Activated T-helper 2 cell treated with anti-CD3 and anti-CD28 coated beads, Interferon-gamma antibody, Interleukin-2, Interleukin-4, amounts not matched to agents 10 μg/mL and 5 μg/mL and 100 μg/mL, durations not matched to agents 14 hours and 24 hours and 36 hours (primary cell): ENCODE data around the gene DOCK1. TPM values are rescaled to one million over a fixed set of nuclear protein-coding genes. Genes with fewer than 3 reads are reported as not detected.

ENCODE experiments used
- DNase-seq: peaks from one replicate; pipeline ENCODE4 v3.0.0; 2021; ENCODE audit warnings: low spot score
- H3K27ac Mint-ChIP-seq: one replicate; pipeline ENCODE4 v1.8.0; 2021; ENCODE audit warnings: mixed read lengths
- H3K27me3 Mint-ChIP-seq: one replicate; pipeline ENCODE4 v1.8.0; 2021; ENCODE audit warnings: low read depth, mixed read lengths
- H3K36me3 Mint-ChIP-seq: one replicate; pipeline ENCODE4 v1.8.0; 2021; ENCODE audit warnings: low read depth, mixed read lengths
- H3K4me1 Mint-ChIP-seq: one replicate; pipeline ENCODE4 v1.8.0; 2021; ENCODE audit warnings: low read depth, mixed read lengths
- H3K4me3 Mint-ChIP-seq: one replicate; pipeline ENCODE4 v1.8.0; 2021; ENCODE audit warnings: low read depth, mild to moderate bottlenecking, moderate library complexity, mixed read lengths
- H3K9me3 Mint-ChIP-seq: one replicate; pipeline ENCODE4 v1.8.0; 2021; ENCODE audit warnings: mixed read lengths
- intact Hi-C: fragments of 100-400 bp; cut with micrococcal nuclease; formaldehyde crosslinking; loops from one replicate; pipeline ENCODE4 v1.15.1; 2023
- total RNA-seq: library from RNA; stranded (reverse); gene quantifications from 2 replicates; pipeline ENCODE4 v1.2.3, GENCODE V29; 2022

The DOCK1 gene
- total RNA-seq, 1 donor from 2014 or later: 0.59 TPM

DNA sequence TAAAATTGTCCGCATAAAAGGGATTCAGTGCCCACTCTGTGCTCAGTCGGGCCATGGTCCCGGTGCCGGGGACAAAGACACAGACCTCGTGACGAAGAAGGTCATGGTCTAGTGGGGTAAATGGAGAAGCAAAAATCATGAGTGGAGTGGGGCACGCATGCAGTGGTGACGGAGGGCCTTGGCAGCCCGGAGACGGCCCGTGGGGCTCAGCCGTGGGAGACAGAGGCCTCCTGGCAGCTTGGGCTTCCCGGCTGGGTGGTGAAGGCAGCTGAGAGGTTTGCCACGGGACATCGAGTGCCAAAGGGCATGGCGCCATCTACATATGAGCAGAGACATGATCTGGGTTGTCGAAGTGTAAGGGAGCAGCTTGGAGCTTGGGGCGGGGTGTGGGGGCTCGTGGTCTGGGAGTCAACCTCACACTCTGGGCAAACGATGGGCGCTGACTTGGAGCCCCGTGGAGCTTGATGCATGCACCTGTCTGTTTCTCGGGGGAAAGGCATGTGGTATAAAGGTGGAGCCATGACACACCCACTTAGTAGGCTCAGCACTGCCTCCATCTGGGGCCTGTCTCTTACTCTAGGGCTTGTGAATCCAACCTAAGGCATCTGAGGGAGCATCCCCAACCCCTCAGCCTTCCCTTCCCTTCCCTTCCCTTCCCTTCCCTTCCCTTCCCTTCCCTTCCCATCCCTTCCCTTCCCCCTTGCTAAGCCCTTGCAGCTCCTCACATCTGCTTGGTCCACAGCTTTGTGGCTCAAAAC lies 442.2 kb downstream of the DOCK1 start:
- no peak for DNase-seq
- intact Hi-C loops: no loop called here
- Mint-ChIP-seq H3K27me3 (no peaks in the 10 kb centered on the region), H3K4me1 (no peaks in the 10 kb centered on the region), H3K9me3 (no peaks in the 10 kb centered on the region), H3K36me3 (no peaks in the 10 kb centered on the region), H3K4me3 (no peak overlapping the region), H3K27ac (no peak overlapping the region)

DNA sequence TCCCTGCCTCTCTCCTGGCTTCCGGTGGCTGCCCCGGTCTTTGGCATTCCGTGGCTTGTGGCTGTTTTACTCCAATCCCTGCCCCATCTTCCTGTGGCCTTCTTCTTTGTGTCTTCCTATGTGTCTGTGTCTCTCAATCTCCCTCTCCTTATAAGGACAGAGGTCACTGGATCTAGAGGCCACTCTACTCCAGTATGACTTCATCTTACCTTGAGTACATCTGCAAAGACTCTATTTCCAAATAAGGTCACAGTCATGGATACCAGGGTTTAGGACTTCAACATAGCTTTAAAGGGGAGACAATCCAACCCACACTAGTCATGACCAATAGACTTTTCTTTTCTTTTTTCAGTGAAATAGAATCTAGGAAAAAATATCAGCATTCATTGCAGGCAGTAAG lies 444.5 kb downstream of the DOCK1 start:
- H3K27ac Mint-ChIP-seq: no peak overlapping the region
- no peak for DNase-seq
- no peaks in the 10 kb centered on the region for H3K27me3 Mint-ChIP-seq
- no peak overlapping the region for H3K4me3 Mint-ChIP-seq
- intact Hi-C loops: no loop called here
- no peaks in the 10 kb centered on the region for H3K9me3 Mint-ChIP-seq
- no peaks in the 10 kb centered on the region for H3K4me1 Mint-ChIP-seq
- H3K36me3 Mint-ChIP-seq: no peaks in the 10 kb centered on the region

DNA sequence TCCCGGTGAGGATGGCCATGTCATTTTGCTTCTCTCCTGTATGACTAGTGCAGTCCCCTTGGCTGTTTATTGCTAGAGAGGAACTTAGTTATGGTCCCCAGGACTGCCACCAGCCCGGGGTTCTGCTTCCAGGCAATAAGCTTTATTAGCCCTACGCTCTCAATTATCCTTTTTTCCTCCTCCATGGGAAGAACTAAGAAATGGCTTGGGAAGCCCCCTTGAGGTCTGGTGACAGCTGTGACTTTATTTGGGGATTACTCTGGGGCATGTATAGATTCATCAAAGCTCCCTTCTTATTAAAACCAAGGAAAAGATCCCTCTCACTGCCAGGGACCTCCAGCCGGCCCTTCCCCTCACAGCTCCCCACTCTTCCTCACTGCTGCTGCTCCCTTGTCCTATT lies 446.3 kb downstream of the DOCK1 start:
- H3K4me3 Mint-ChIP-seq: no peak overlapping the region
- H3K27ac Mint-ChIP-seq: no peak overlapping the region
- no peak for DNase-seq
- no peaks in the 10 kb centered on the region for H3K27me3 Mint-ChIP-seq
- no peaks in the 10 kb centered on the region for H3K4me1 Mint-ChIP-seq
- H3K36me3 Mint-ChIP-seq: no peaks in the 10 kb centered on the region
- no peaks in the 10 kb centered on the region for H3K9me3 Mint-ChIP-seq
- intact Hi-C loops: no loop called here

- no peak overlapping the region for H3K27ac Mint-ChIP-seq
- H3K9me3 Mint-ChIP-seq: no peaks in the 10 kb centered on the region
- no peaks in the 10 kb centered on the region for H3K4me1 Mint-ChIP-seq
- no peak overlapping the region for H3K4me3 Mint-ChIP-seq
- intact Hi-C loops: no loop called here
- DNase-seq: no peak
- H3K27me3 Mint-ChIP-seq: no peaks in the 10 kb centered on the region
- H3K36me3 Mint-ChIP-seq: no peaks in the 10 kb centered on the region
These were observed 448.3 kb downstream of the DOCK1 start for GRCh38 chr10:127353544-127353943.

DNA sequence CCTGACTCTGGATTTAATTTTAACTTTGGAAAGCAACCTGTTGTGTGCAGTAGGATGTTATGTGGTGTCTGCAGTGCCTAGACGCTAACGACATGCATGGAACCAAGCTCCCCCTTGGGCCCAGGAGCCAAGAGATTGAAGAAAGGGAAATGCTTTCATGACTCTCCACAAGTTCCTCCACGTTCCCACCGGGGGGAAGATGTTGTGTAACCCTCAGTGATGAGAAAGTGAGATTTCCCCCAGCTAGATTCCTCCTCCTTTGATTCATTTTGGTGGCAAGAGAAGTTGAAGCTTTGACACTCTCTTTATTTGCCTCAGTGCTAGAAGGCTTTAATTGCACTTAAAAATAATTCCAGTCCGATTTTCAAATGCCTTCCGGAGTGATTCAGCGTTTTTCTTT lies 449.0 kb downstream of the DOCK1 start:
- H3K4me1 Mint-ChIP-seq: no peaks in the 10 kb centered on the region
- intact Hi-C loops: no loop called here
- no peak overlapping the region for H3K4me3 Mint-ChIP-seq
- no peaks in the 10 kb centered on the region for H3K36me3 Mint-ChIP-seq
- H3K9me3 Mint-ChIP-seq: no peaks in the 10 kb centered on the region
- no peaks in the 10 kb centered on the region for H3K27me3 Mint-ChIP-seq
- no peak overlapping the region for H3K27ac Mint-ChIP-seq
- no peak for DNase-seq

DNA sequence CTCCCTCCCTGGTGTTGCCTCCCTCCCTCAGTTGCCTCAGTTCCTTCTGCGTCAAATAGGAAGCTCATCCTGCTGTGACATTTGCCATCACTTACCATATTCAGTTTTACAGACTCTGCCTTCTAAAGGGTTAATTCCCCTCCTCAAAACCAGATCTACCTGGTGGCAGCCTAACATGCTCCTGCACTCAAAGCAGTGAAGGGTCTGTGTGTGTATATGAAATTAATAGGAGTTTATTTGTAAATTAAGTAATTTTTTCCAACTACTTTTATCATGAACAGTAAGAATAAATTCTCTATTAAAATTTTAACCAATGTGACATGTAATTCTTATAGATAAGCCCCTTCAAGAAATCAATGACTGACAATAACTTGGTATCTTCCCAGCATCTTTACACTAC lies 449.8 kb downstream of the DOCK1 start:
- DNase-seq: no peak
- Mint-ChIP-seq H3K4me1 (no peaks in the 10 kb centered on the region), H3K9me3 (no peaks in the 10 kb centered on the region), H3K4me3 (no peak overlapping the region), H3K27ac (no peak overlapping the region), H3K27me3 (no peaks in the 10 kb centered on the region), H3K36me3 (no peaks in the 10 kb centered on the region)
- intact Hi-C loops: no loop called here

GRCh38 chr10:127356360-127356759 lies 451.1 kb downstream of the DOCK1 start:
- no peaks in the 10 kb centered on the region for H3K27me3 Mint-ChIP-seq
- no peak for DNase-seq
- no peaks in the 10 kb centered on the region for H3K4me1 Mint-ChIP-seq
- intact Hi-C loops: no loop called here
- H3K36me3 Mint-ChIP-seq: no peaks in the 10 kb centered on the region
- no peaks in the 10 kb centered on the region for H3K9me3 Mint-ChIP-seq
- H3K27ac Mint-ChIP-seq: no peak overlapping the region
- no peak overlapping the region for H3K4me3 Mint-ChIP-seq

DNA sequence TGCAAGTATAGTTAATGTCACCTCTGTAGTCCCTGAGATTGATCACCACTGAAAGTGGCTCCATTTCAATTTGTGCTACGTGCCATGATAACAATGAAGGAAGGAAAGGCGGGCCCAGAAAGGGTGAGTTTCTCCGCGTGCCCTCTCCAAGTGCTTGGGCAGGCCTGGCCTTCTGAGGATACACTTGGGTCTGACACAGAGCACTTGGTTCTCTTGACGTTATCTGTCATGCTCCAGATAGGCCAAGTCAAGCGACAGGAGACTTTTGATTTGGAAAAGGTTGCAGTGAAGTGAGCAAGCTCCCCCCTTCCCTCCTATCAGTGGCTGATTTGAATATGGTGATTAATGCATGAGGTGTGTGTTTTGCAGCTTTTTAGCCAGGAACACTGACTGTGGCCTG lies 452.0 kb downstream of the DOCK1 start:
- no peak overlapping the region for H3K4me3 Mint-ChIP-seq
- H3K36me3 Mint-ChIP-seq: no peaks in the 10 kb centered on the region
- no peaks in the 10 kb centered on the region for H3K27me3 Mint-ChIP-seq
- no peak overlapping the region for H3K27ac Mint-ChIP-seq
- intact Hi-C loops: no loop called here
- no peaks in the 10 kb centered on the region for H3K4me1 Mint-ChIP-seq
- DNase-seq: no peak
- H3K9me3 Mint-ChIP-seq: no peaks in the 10 kb centered on the region

GRCh38 chr10:127358337-127358736 lies 453.1 kb downstream of the DOCK1 start:
- no peak overlapping the region for H3K4me3 Mint-ChIP-seq
- no peak overlapping the region for H3K27ac Mint-ChIP-seq
- H3K9me3 Mint-ChIP-seq: no peaks in the 10 kb centered on the region
- DNase-seq: no peak
- H3K27me3 Mint-ChIP-seq: no peaks in the 10 kb centered on the region
- no peaks in the 10 kb centered on the region for H3K4me1 Mint-ChIP-seq
- H3K36me3 Mint-ChIP-seq: no peaks in the 10 kb centered on the region
- intact Hi-C loops: no loop called here

DNA sequence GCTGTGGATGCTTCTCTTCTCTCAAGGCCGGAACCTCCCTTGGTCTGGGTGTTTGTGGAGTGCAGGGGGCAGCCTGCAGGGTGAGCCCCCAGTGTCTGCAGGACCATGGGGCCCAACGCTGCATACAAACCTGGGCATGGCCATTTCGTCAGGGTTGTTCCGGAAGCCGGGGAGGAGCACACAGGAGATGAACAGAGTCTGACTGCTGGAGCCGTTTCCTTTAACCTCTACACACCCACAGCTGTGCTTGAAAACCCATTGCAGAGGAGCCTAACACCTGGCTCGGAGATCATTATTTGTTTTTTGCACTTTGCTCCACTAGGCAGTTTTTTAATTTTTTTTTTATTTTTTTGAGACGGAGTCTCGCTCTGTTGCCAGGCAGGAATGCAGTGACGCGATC lies 458.8 kb downstream of the DOCK1 start:
- DNase-seq: no peak
- H3K36me3 Mint-ChIP-seq: no peaks in the 10 kb centered on the region
- no peaks in the 10 kb centered on the region for H3K27me3 Mint-ChIP-seq
- H3K27ac Mint-ChIP-seq: no peak overlapping the region
- H3K4me1 Mint-ChIP-seq: no peaks in the 10 kb centered on the region
- intact Hi-C loops: no loop called here
- H3K9me3 Mint-ChIP-seq: no peaks in the 10 kb centered on the region
- no peak overlapping the region for H3K4me3 Mint-ChIP-seq

- no peaks in the 10 kb centered on the region for H3K27me3 Mint-ChIP-seq
- H3K4me3 Mint-ChIP-seq: no peak overlapping the region
- intact Hi-C loops: no loop called here
- H3K27ac Mint-ChIP-seq: no peak overlapping the region
- no peak for DNase-seq
- no peaks in the 10 kb centered on the region for H3K9me3 Mint-ChIP-seq
- no peaks in the 10 kb centered on the region for H3K36me3 Mint-ChIP-seq
- H3K4me1 Mint-ChIP-seq: no peaks in the 10 kb centered on the region
These were observed 462.9 kb downstream of the DOCK1 start for GRCh38 chr10:127368101-127368500.

DNA sequence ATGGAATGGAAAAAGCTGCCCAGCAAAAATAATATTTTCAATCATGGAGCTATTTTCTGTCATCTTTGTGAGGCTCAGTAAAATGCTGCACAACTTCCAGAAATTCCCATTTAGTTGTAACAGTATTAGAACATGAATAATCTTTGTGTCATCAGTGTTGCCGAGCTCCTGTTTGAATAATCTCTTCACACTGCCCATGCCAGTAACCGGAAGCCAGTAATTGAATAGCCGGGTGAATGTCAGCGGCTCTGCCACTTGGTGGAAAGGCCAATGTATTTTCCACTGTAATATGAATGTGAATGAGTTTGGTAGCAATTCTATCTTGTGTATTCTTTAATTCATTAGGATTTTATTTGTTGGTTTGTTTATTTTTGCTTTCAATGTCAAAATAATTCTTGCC lies 463.7 kb downstream of the DOCK1 start:
- Mint-ChIP-seq H3K4me1 (no peaks in the 10 kb centered on the region), H3K4me3 (no peak overlapping the region), H3K27ac (no peak overlapping the region), H3K27me3 (no peaks in the 10 kb centered on the region), H3K36me3 (no peaks in the 10 kb centered on the region), H3K9me3 (no peaks in the 10 kb centered on the region)
- intact Hi-C loops: no loop called here
- no peak for DNase-seq

GRCh38 chr10:127370601-127371000 lies 465.4 kb downstream of the DOCK1 start:
- no peaks in the 10 kb centered on the region for H3K9me3 Mint-ChIP-seq
- intact Hi-C loops: no loop called here
- no peak overlapping the region for H3K27ac Mint-ChIP-seq
- no peak overlapping the region for H3K4me3 Mint-ChIP-seq
- H3K36me3 Mint-ChIP-seq: no peaks in the 10 kb centered on the region
- no peak for DNase-seq
- H3K27me3 Mint-ChIP-seq: no peaks in the 10 kb centered on the region
- no peaks in the 10 kb centered on the region for H3K4me1 Mint-ChIP-seq

DNA sequence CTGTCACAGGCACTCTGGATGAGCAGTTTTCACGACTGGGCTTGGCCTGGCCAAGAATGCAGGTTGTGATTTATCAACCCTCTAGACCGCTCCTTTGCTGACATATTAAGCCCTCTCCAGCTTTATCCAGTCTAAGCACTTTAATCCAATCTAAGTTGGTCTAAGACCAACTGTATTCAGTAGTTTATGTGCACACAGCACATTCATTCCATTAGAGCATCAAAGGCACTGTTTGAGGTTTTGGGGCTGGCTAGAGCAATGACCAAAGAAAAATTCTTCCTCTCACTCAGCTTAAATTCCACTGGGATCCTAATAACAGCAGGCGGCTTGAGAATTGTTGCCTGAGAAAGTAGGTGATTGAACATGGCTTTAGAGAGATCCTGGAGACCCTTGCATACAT lies 467.1 kb downstream of the DOCK1 start:
- Mint-ChIP-seq H3K36me3 (no peaks in the 10 kb centered on the region), H3K27me3 (no peaks in the 10 kb centered on the region), H3K27ac (no peak overlapping the region), H3K4me1 (no peaks in the 10 kb centered on the region), H3K9me3 (no peaks in the 10 kb centered on the region), H3K4me3 (no peak overlapping the region)
- DNase-seq: no peak
- intact Hi-C loops: no loop called here
